ENCODE results near the gene MMP20. TPM values are rescaled to one million over a fixed set of nuclear protein-coding genes. Genes with fewer than 3 reads are reported as not detected.

Gene MMP20
- total and polyA plus RNA-seq, 2 experiments from 2014 or later: not detected

DNA sequence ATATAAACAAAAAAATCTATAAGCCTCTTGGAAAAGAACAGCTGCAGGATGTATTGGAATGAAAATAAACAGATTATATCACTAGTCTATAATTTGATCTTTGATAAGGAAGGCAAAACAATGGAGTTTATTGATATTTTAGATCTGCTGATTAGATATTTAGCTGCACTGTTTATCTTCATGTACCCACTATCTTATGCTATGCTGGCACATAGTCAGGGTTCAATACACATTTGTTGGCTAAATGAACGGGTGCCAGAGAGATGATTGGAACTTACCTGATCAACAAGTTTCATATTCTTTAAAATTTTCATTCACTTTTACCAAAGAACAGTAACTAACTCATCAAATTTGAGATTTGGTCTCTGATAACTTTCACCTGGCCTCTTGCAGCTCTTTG, 26.9 kb downstream of the MMP20 start:
- Histone ChIP-seq H3K36me3 (ENCODE audit: low read depth) (no peaks in the 10 kb centered on the region), H3K79me2 (ENCODE audit: insufficient read depth) (no peaks in the 10 kb centered on the region), H3F3A (ENCODE audit: insufficient read depth) (peaks cover 29% of the 10 kb centered on the region), H2AFZ (no peak overlapping the region), H3K27ac (no peak overlapping the region), H3K9me2 (ENCODE audit: insufficient read depth) (no peaks in the 10 kb centered on the region), H3K4me2 (ENCODE audit: unreplicated experiment) (no peak overlapping the region), H3K4me3 (no peak overlapping the region), H4K20me1 (ENCODE audit: insufficient read depth) (no peaks in the 10 kb centered on the region), H3K9ac (no peak overlapping the region), H3K4me1 (ENCODE audit: insufficient read depth) (peaks cover 22% of the 10 kb centered on the region), H3K9me3 (ENCODE audit: low read depth) (no peaks in the 10 kb centered on the region), H3K27me3 (replicated peaks; ENCODE audit: insufficient read depth) (no peaks in the 10 kb centered on the region)
- DNase-seq: no peak
- in situ Hi-C loops (cut with MboI): no loop called here
- no peak for TF ChIP-seq EZH2 (IDR thresholded peaks at IDR 0.05; ENCODE audit: insufficient read depth, poor library complexity, severe bottlenecking)
- no peak for TF ChIP-seq EZH2phosphoT487 (IDR thresholded peaks at IDR 0.05; ENCODE audit: insufficient read depth, low read depth)
- 96 to 100% methylated on average over 1 of the region's 1 CpG for WGBS, 2 experiments (ENCODE audit: low coverage in 1 of 2, low lambda C conversion rate in 2 of 2, missing lambda C conversion rate in 2 of 2)

DNA sequence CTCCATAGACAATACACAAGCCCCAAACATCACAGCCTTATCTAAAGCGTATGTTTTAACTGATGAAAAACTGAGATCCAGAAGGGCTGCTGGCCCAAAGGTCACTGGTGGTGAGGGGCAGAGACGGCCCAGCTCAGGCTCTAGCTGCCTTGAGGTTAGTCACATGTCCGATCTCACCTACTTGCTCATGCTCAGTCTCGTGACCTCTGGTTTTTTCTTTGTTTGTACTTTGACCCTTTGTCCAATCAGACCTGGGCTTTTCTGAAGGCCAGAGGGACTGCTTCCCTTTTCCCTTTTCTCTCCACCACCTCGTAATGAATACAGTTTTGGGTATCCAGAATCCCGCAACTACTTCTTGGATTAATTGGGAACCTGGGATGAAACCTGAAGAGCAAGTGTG, 28.6 kb downstream of the MMP20 start:
- Histone ChIP-seq H3K9me2 (ENCODE audit: insufficient read depth) (no peaks in the 10 kb centered on the region), H3K9ac (no peak overlapping the region), H3K27me3 (replicated peaks; ENCODE audit: insufficient read depth) (no peaks in the 10 kb centered on the region), H3K4me3 (no peak overlapping the region), H3K36me3 (ENCODE audit: low read depth) (no peaks in the 10 kb centered on the region), H3K79me2 (ENCODE audit: insufficient read depth) (no peaks in the 10 kb centered on the region), H4K20me1 (ENCODE audit: insufficient read depth) (no peaks in the 10 kb centered on the region), H3K4me2 (ENCODE audit: unreplicated experiment) (no peak overlapping the region), H3F3A (ENCODE audit: insufficient read depth) (peaks cover 29% of the 10 kb centered on the region), H2AFZ (no peak overlapping the region), H3K27ac (no peak overlapping the region), H3K9me3 (ENCODE audit: low read depth) (no peaks in the 10 kb centered on the region), H3K4me1 (ENCODE audit: insufficient read depth) (peaks cover 22% of the 10 kb centered on the region)
- no peak for DNase-seq
- in situ Hi-C loops (cut with MboI): no loop called here
- no peak for TF ChIP-seq EZH2phosphoT487 (IDR thresholded peaks at IDR 0.05; ENCODE audit: insufficient read depth, low read depth)
- no peak for TF ChIP-seq EZH2 (IDR thresholded peaks at IDR 0.05; ENCODE audit: insufficient read depth, poor library complexity, severe bottlenecking)
- 82 to 93% methylated on average over 6 of the region's 6 CpGs for WGBS, 2 experiments (ENCODE audit: low coverage in 1 of 2, low lambda C conversion rate in 2 of 2, missing lambda C conversion rate in 2 of 2)

DNA sequence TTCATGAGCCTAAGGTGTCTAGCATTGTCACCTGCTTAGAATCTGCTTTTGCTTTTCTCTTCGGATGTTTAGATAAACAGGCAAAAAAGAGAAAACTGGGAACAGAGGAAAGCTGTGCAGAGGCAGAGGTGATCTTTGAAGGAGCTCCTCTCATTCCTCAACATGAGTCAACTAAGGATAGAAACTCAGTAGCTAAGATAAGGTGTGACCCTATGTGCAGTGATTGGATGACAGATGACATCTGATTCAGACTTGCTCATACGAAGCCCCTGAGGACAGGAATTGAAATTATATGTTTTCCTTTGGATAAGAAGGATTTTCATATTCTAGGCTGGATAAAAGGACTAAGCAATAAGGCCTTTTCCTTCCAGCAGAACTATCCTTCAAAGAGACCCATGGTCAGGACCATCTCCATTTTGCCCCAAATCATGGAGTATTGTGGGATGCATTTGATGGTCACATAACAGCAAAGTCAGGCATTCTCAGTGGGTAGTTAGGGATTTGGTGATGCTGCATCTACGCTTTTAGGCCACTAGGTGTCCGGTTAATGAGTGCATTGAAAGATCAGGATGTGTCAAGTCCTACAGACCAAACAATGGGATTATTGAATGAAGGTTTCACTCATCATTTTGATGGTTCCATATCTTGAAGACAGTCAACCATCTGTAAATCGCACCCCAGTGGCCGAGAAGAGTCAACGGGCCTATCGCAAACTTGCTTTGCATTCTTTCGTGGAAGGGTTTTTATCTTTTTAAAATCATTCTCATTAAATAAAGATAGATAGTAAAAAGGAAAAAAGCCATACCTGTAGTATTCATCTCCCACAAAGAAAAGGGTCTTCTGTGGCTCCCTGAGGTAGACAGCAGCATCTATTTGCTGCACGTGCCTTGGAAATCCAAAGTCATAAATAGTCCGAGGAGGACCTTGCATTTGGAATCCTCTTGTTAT, 32.2 kb downstream of the MMP20 start:
- WGBS, 2 experiments (ENCODE audit: low coverage in 1 of 2, low lambda C conversion rate in 2 of 2, missing lambda C conversion rate in 2 of 2): 81 to 82% methylated on average over 11 of the region's 11 CpGs
- Histone ChIP-seq H3K27me3 (replicated peaks; ENCODE audit: insufficient read depth) (no peaks in the 10 kb centered on the region), H4K20me1 (ENCODE audit: insufficient read depth) (no peaks in the 10 kb centered on the region), H3K4me1 (ENCODE audit: insufficient read depth) (no peaks in the 10 kb centered on the region), H3K36me3 (ENCODE audit: low read depth) (no peaks in the 10 kb centered on the region), H3K4me2 (ENCODE audit: unreplicated experiment) (no peak overlapping the region), H3K9me2 (ENCODE audit: insufficient read depth) (no peaks in the 10 kb centered on the region), H3K9me3 (ENCODE audit: low read depth) (no peaks in the 10 kb centered on the region), H3K4me3 (no peak overlapping the region), H3F3A (ENCODE audit: insufficient read depth) (no peaks in the 10 kb centered on the region), H3K9ac (no peak overlapping the region), H3K27ac (no peak overlapping the region), H2AFZ (no peak overlapping the region), H3K79me2 (ENCODE audit: insufficient read depth) (no peaks in the 10 kb centered on the region)
- no peak for TF ChIP-seq EZH2 (IDR thresholded peaks at IDR 0.05; ENCODE audit: insufficient read depth, poor library complexity, severe bottlenecking)
- no peak for TF ChIP-seq EZH2phosphoT487 (IDR thresholded peaks at IDR 0.05; ENCODE audit: insufficient read depth, low read depth)
- in situ Hi-C loops (cut with MboI): no loop called here
- DNase-seq: peak; percentile 50

DNA sequence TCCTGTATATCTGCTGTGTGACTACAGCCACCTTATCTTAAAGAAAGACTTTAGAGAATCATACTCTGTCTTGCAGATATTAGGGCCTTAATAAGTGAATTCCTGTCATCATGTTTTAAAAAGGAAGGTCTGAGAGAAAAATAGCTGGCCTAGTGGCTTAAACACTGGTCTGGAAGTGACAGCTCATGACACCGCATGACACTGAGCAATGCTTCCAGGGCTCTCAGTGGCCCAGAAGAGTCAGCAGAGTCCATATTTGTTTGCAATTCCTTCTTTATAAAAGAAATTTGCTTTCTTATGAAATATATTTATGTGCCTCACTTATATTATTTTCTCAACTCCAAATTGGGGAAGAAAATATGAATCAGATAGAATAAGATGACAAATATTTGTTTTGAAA, 33.0 kb downstream of the MMP20 start:
- no peaks in the 10 kb centered on the region for H3K9me3 ChIP-seq (ENCODE audit: low read depth)
- H3K4me1 ChIP-seq (ENCODE audit: insufficient read depth): no peaks in the 10 kb centered on the region
- no peak overlapping the region for H3K4me2 ChIP-seq (ENCODE audit: unreplicated experiment)
- no peak overlapping the region for H2AFZ ChIP-seq
- no peaks in the 10 kb centered on the region for H4K20me1 ChIP-seq (ENCODE audit: insufficient read depth)
- no peaks in the 10 kb centered on the region for H3F3A ChIP-seq (ENCODE audit: insufficient read depth)
- no peak overlapping the region for H3K9ac ChIP-seq
- no peaks in the 10 kb centered on the region for H3K36me3 ChIP-seq (ENCODE audit: low read depth)
- H3K4me3 ChIP-seq: no peak overlapping the region
- H3K27me3 ChIP-seq (replicated peaks; ENCODE audit: insufficient read depth): no peaks in the 10 kb centered on the region
- 68 to 74% methylated on average over 1 of the region's 1 CpG for WGBS, 2 experiments (ENCODE audit: low coverage in 1 of 2, low lambda C conversion rate in 2 of 2, missing lambda C conversion rate in 2 of 2)
- H3K79me2 ChIP-seq (ENCODE audit: insufficient read depth): no peaks in the 10 kb centered on the region
- H3K27ac ChIP-seq: no peak overlapping the region
- no peak for DNase-seq
- TF ChIP-seq EZH2 (IDR thresholded peaks at IDR 0.05; ENCODE audit: insufficient read depth, poor library complexity, severe bottlenecking): no peak
- no peak for TF ChIP-seq EZH2phosphoT487 (IDR thresholded peaks at IDR 0.05; ENCODE audit: insufficient read depth, low read depth)
- in situ Hi-C loops (cut with MboI): no loop called here
- H3K9me2 ChIP-seq (ENCODE audit: insufficient read depth): no peaks in the 10 kb centered on the region
